H1 (cell line): ENCODE results near the gene IQUB. TPM values are rescaled to one million over a fixed set of nuclear protein-coding genes. Genes with fewer than 3 reads are reported as not detected.
A peak's percentile ranks its signal among the peaks of the same experiment; 100 is the strongest.

Experiments
- CTCF ChIA-PET: fragments of 300-600 bp; sonication (Branson Sonifier 250); formaldehyde crosslinking; loops from one replicate; lab custom pipeline; 2021; ENCODE audit not compliant: partially characterized antibody; lab: Charles Lee
- POLR2A ChIA-PET: fragments of 300-600 bp; sonication (Branson Sonifier 250); formaldehyde crosslinking; loops from one replicate; lab custom pipeline; 2021; ENCODE audit warnings: inconsistent platforms; ENCODE audit not compliant: partially characterized antibody; lab: Charles Lee
- DNase-seq, 2 experiments: peaks; one replicate each; pipeline versions ENCODE4 v3.0.0 to v3.0.0-alpha.2; 2010 to 2022; ENCODE audit warnings: low spot score in 2 of 2, low read depth in 1 of 2, mixed read lengths in 1 of 2
- FAIRE-seq: peaks from 2 replicates; lab custom pipeline; 2011; peaks lifted over from hg19 to GRCh38; lab: Jason Lieb, UNC
- H2AFZ ChIP-seq: 2 replicates; pipeline ENCODE4 v1.8.1; 2012; ENCODE audit warnings: low read length, inconsistent platforms
- H2AK5ac ChIP-seq: 2 replicates; pipeline ENCODE4 v1.6.1; 2013; ENCODE audit warnings: low read depth, low read length
- H2BK120ac ChIP-seq: replicated peaks from 2 replicates; pipeline ENCODE3; 2013; ENCODE audit warnings: low read depth, low read length, inconsistent platforms
- H2BK12ac ChIP-seq: 2 replicates; pipeline ENCODE4 v1.6.1; 2013; ENCODE audit warnings: low read depth, low read length
- H2BK15ac ChIP-seq: 2 replicates; pipeline ENCODE4 v1.6.1; 2013; ENCODE audit warnings: low read length
- H2BK20ac ChIP-seq: 2 replicates; pipeline ENCODE4 v1.6.1; 2013; ENCODE audit warnings: low read length
- H2BK5ac ChIP-seq: 2 replicates; pipeline ENCODE4 v1.6.1; 2013; ENCODE audit warnings: low read depth, low read length
- H3K14ac ChIP-seq: 2 replicates; pipeline ENCODE4 v1.6.1; 2013; ENCODE audit warnings: inconsistent platforms; ENCODE audit not compliant: insufficient read length
- H3K18ac ChIP-seq: 2 replicates; pipeline ENCODE4 v1.6.1; 2013; ENCODE audit warnings: low read length; ENCODE audit errors: extremely low read depth
- H3K23ac ChIP-seq: 2 replicates; pipeline ENCODE4 v1.6.1; 2013; ENCODE audit warnings: inconsistent platforms; ENCODE audit not compliant: insufficient read length
- H3K23me2 ChIP-seq: 2 replicates; pipeline ENCODE4 v1.6.1; 2013; ENCODE audit warnings: low read depth, low read length
- H3K27ac ChIP-seq: 2 replicates; pipeline ENCODE4 v1.6.1; 2011; ENCODE audit warnings: low read depth, low read length, inconsistent platforms
- H3K27me3 ChIP-seq, 4 experiments: replicated peaks in 1 of 4; 1 replicate in 1 of 4; 2 replicates in 3 of 4; pipeline versions ENCODE4 v1.6.1 to v1.8.1; 2011 to 2013; ENCODE audit warnings: low read length in 3 of 4, mild to moderate bottlenecking in 3 of 4, inconsistent platforms in 2 of 4, mixed read lengths in 2 of 4, moderate library complexity in 1 of 4; ENCODE audit not compliant: control insufficient read depth in 3 of 4, insufficient read depth in 3 of 4; ENCODE audit errors: extremely low read depth in 1 of 4
- H3K36me3 ChIP-seq, 4 experiments: 2 replicates each; pipeline versions ENCODE4 v1.6.1 to v1.8.1; 2011 to 2013; ENCODE audit warnings: mild to moderate bottlenecking in 4 of 4, low read length in 3 of 4, moderate library complexity in 2 of 4, control low read depth in 1 of 4, inconsistent platforms in 1 of 4; ENCODE audit not compliant: insufficient read depth in 4 of 4, control insufficient read depth in 2 of 4
- H3K4ac ChIP-seq: replicated peaks from 2 replicates; pipeline ENCODE3; 2013; ENCODE audit warnings: low read length, low read depth, mixed read lengths, inconsistent platforms; ENCODE audit not compliant: insufficient read length
- H3K4me1 ChIP-seq, 4 experiments: replicated peaks in 1 of 4; 1 replicate in 1 of 4; 2 replicates in 3 of 4; pipeline versions ENCODE4 v1.6.1 to v1.8.1; 2011 to 2013; ENCODE audit warnings: low read length in 3 of 4, inconsistent platforms in 2 of 4, mixed read lengths in 1 of 4; ENCODE audit not compliant: insufficient read depth in 4 of 4, control insufficient read depth in 3 of 4
- H3K4me2 ChIP-seq, 2 experiments: 2 replicates each; pipeline versions ENCODE4 v1.6.1 to v1.8.1; 2011 to 2013; ENCODE audit warnings: low read depth in 2 of 2, low read length in 2 of 2, control low read depth in 1 of 2, inconsistent platforms in 1 of 2, mild to moderate bottlenecking in 1 of 2; ENCODE audit not compliant: insufficient read depth in 1 of 2
- H3K4me3 ChIP-seq, 4 experiments: fragments of 200-600, 300-600 bp in 1 of 4; sonication (generic), shearing (Covaris generic), sonication (Bioruptor Twin) in 1 of 4; 2 replicates each; pipeline versions ENCODE4 v1.5.1 to v1.8.1; 2011 to 2016; ENCODE audit warnings: low read length in 4 of 4, low read depth in 3 of 4, control low read depth in 2 of 4, inconsistent platforms in 2 of 4, mild to moderate bottlenecking in 2 of 4, mixed read lengths in 1 of 4, moderate library complexity in 1 of 4; ENCODE audit not compliant: insufficient read depth in 2 of 4; ENCODE audit errors: extremely low read depth in 1 of 4
- H3K56ac ChIP-seq: replicated peaks from 2 replicates; pipeline ENCODE3; 2013; ENCODE audit warnings: low read depth, mild to moderate bottlenecking, mixed read lengths, low read length, inconsistent platforms; ENCODE audit not compliant: insufficient read length
- H3K79me1 ChIP-seq: 2 replicates; pipeline ENCODE4 v1.6.1; 2013; ENCODE audit warnings: low read depth, low read length, control low read depth
- H3K79me2 ChIP-seq, 2 experiments: 2 replicates each; pipeline versions ENCODE4 v1.6.1 to v1.8.1; 2012 to 2013; ENCODE audit warnings: low read length in 2 of 2, mild to moderate bottlenecking in 2 of 2, inconsistent platforms in 1 of 2; ENCODE audit not compliant: insufficient read depth in 2 of 2, control insufficient read depth in 1 of 2
- H3K9ac ChIP-seq, 4 experiments: replicated peaks in 1 of 4; 1 replicate in 1 of 4; 2 replicates in 3 of 4; pipeline versions ENCODE4 v1.6.1 to v1.8.1; 2011 to 2013; ENCODE audit warnings: low read depth in 3 of 4, low read length in 3 of 4, control low read depth in 2 of 4, mild to moderate bottlenecking in 2 of 4, moderate library complexity in 2 of 4, inconsistent platforms in 1 of 4; ENCODE audit errors: extremely low read depth in 1 of 4
- H3K9me3 ChIP-seq, 2 experiments: 2 replicates each; pipeline versions ENCODE4 v1.6.1 to v1.8.1; 2012 to 2013; ENCODE audit warnings: mild to moderate bottlenecking in 2 of 2, moderate library complexity in 2 of 2, control low read depth in 1 of 2, inconsistent platforms in 1 of 2, low read depth in 1 of 2, low read length in 1 of 2, mixed read lengths in 1 of 2; ENCODE audit not compliant: insufficient read depth in 2 of 2
- H4K20me1 ChIP-seq, 2 experiments: replicated peaks in 1 of 2; 2 replicates each; pipeline versions ENCODE3 to v1.8.1; 2011 to 2013; ENCODE audit warnings: inconsistent platforms in 2 of 2, low read length in 2 of 2, mild to moderate bottlenecking in 1 of 2; ENCODE audit not compliant: insufficient read depth in 2 of 2, control insufficient read depth in 1 of 2
- H4K5ac ChIP-seq: 2 replicates; pipeline ENCODE4 v1.6.1; 2013; ENCODE audit warnings: low read length, low read depth, mixed read lengths, inconsistent platforms; ENCODE audit not compliant: insufficient read length
- H4K8ac ChIP-seq: 2 replicates; pipeline ENCODE4 v1.8.0; 2013; ENCODE audit warnings: mild to moderate bottlenecking, moderate library complexity, low read length, inconsistent platforms; ENCODE audit not compliant: insufficient read depth; ENCODE audit errors: extremely low read depth
- H4K91ac ChIP-seq: replicated peaks from 2 replicates; pipeline ENCODE3; 2013; ENCODE audit warnings: low read length, mixed read lengths, inconsistent platforms; ENCODE audit not compliant: insufficient read length
- SIRT6 ChIP-seq: IDR thresholded peaks from one replicate; pipeline ENCODE4 v1.7.1; 2012; ENCODE audit warnings: low read length, inconsistent platforms
- WGBS, 2 experiments: shearing (Covaris generic) in 1 of 2; methylation state at CpG; one replicate each; pipeline versions ENCODE4 v1.1.6 to v1.1.7; 2013 to 2015; ENCODE audit warnings: low lambda C conversion rate in 2 of 2, mixed read lengths in 2 of 2, inconsistent platforms in 1 of 2, low coverage in 1 of 2, missing lambda C conversion rate in 1 of 2; ENCODE audit not compliant: insufficient replicate concordance in 2 of 2, insufficient coverage in 1 of 2, insufficient read length in 1 of 2; ENCODE audit errors: extremely low coverage in 1 of 2, missing lambda C conversion rate in 1 of 2; 5-methylcytosine and 5-hydroxymethylcytosine counted together
- polyA plus RNA-seq, 7 experiments: library from polyadenylated mRNA; depleted of rRNA in 3 of 7; stranded (reverse) in 5 of 7; unstranded in 2 of 7; fragments of >200 nt in 5 of 7; fragments of 200-250 nt in 2 of 7; gene quantifications; 1 replicate in 5 of 7; 2 replicates in 1 of 7; 4 replicates in 1 of 7; pipeline versions ENCODE4 v1.2.1 to v1.2.3, GENCODE V29; 2011 to 2013; ENCODE audit warnings: missing spikeins in 2 of 7, mixed read lengths in 2 of 7
- total RNA-seq: library from RNA; stranded (reverse); fragmentation: NEBNext Ultra II Directional; extraction: Animal tissue kit (Norgen Biotek cat#: 25700); gene quantifications from 2 replicates; pipeline ENCODE4 v1.2.1, GENCODE V29; 2021

Gene IQUB
- total and polyA plus RNA-seq, 2 of the 8 experiments (the other 6 are each of a cell fraction or from before 2014, with no cell fraction given): 0.12 to 0.82 TPM

DNA sequence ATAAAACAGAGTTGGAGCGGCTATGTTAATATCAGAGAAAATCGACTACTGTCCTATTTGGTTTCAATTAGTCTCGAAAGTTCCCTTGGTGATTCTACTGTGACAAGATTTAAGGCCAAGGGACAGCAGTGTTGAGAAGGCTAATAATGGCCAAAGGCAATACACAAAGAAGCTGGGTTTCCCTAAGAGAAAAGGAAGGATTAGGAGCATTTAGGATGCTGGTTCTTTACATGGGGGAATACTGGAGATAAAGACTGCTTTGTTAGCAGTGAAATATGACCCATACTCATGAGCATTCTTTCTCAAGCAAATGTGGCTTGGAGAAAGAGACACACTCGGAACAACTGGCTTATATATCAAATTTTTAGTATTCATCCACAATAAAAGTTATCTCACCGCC lies 32.2 kb downstream of the IQUB start:
- Histone ChIP-seq H4K20me1 (no peaks in the 10 kb centered on the region), H4K5ac (no peak overlapping the region), H2AK5ac (no peak overlapping the region), H3K9ac (no peak overlapping the region), H3K4me2 (no peak overlapping the region), H2BK15ac (no peak overlapping the region), H3K4ac (no peak overlapping the region), H3K4me3 (no peak overlapping the region), H3K18ac (no peak overlapping the region), H3K27me3 (no peaks in the 10 kb centered on the region), H2BK5ac (no peak overlapping the region), H3K79me1 (no peaks in the 10 kb centered on the region), H2BK12ac (no peak overlapping the region), H3K56ac (no peak overlapping the region), H3K23ac (no peak overlapping the region), H2BK20ac (no peak overlapping the region), H3K27ac (no peak overlapping the region), H3K23me2 (no peaks in the 10 kb centered on the region), H3K36me3 (no peaks in the 10 kb centered on the region), H3K9me3 (peaks cover 11 to 12% of the 10 kb centered on the region in 2 experiments; a peak in 2 of 4 replicates), H2AFZ (peak overlapping the region; percentile 47; the same call in 1 of the 2 replicates), H3K14ac (no peak overlapping the region), H2BK120ac (no peak overlapping the region), H3K79me2 (no peaks in the 10 kb centered on the region), H4K91ac (no peak overlapping the region), H3K4me1 (peaks cover 0 to 6% (median 0%) of the 10 kb centered on the region in 4 experiments; a peak in 2 of 7 replicates), H4K8ac (no peak overlapping the region)
- DNase-seq (no peak), FAIRE-seq (no peak)
- ChIA-PET POLR2A (no interaction called here), CTCF (interaction anchor here (0.9 to 1.7 kb wide), 3 partner anchors 8 to 22 kb away, joined by 3 to 7 read pairs (median 4); no protein-coding TSS in a partner anchor)
- WGBS, 2 experiments: 88% methylated on average over 5 of the region's 5 CpGs; no CpG with 5 or more reads in 1 of the 2 experiments
- TF ChIP-seq SIRT6: no peak
